HepG2 (cell line): ENCODE data around the gene ZNF318. TPM values are rescaled to one million over a fixed set of nuclear protein-coding genes. Genes with fewer than 3 reads are reported as not detected.
A peak's percentile ranks its signal among the peaks of the same experiment; 100 is the strongest.

Source experiments
- CC2D1A ChIP-seq: sonication (generic); formaldehyde crosslinking; IDR thresholded peaks from 2 replicates; pipeline ENCODE4 v1.8.1; 2023; ENCODE audit warnings: mild to moderate bottlenecking, missing genetic modification reagents
- KDM5B ChIP-seq: sonication (generic); formaldehyde crosslinking; IDR thresholded peaks from 2 replicates; pipeline ENCODE4 v1.4.0; 2020; ENCODE audit warnings: missing genetic modification reagents, mild to moderate bottlenecking, borderline replicate concordance
- RBM22 ChIP-seq: fragments of 200-400 bp; formaldehyde crosslinking; optimal IDR thresholded peaks from 2 replicates; pipeline ENCODE3; 2017; ENCODE audit warnings: mild to moderate bottlenecking, low read length, moderate library complexity
- ZBTB7A ChIP-seq: sonication (generic); formaldehyde crosslinking; IDR thresholded peaks from 2 replicates; pipeline ENCODE4 v1.8.0; 2022; ENCODE audit warnings: mild to moderate bottlenecking, missing genetic modification reagents
- ZKSCAN8 ChIP-seq: IDR thresholded peaks from 2 replicates; pipeline ENCODE4 v1.6.1; 2016; ENCODE audit warnings: borderline replicate concordance, missing genetic modification reagents, missing compliant biosample characterization
- ZNF20 ChIP-seq: sonication (generic); formaldehyde crosslinking; IDR thresholded peaks from 2 replicates; pipeline ENCODE4 v1.4.0; 2020; ENCODE audit warnings: mild to moderate bottlenecking, moderate library complexity, missing genetic modification reagents
- ZNF562 ChIP-seq: sonication (generic); formaldehyde crosslinking; IDR thresholded peaks from 2 replicates; pipeline ENCODE4 v1.8.0; 2022; ENCODE audit warnings: missing genetic modification reagents, borderline replicate concordance
- ZNF577 ChIP-seq: sonication (generic); formaldehyde crosslinking; IDR thresholded peaks from 2 replicates; pipeline ENCODE4 v1.4.0; 2020; ENCODE audit warnings: mild to moderate bottlenecking, low read depth, missing genetic modification reagents, borderline replicate concordance
- ZNF629 ChIP-seq: sonication (generic); formaldehyde crosslinking; conservative IDR thresholded peaks from 2 replicates; pipeline ENCODE4 v1.5.0; 2020; ENCODE audit warnings: missing genetic modification reagents
- ZNF652 ChIP-seq: IDR thresholded peaks from 2 replicates; pipeline ENCODE4 v1.6.1; 2016; ENCODE audit warnings: low read depth, borderline replicate concordance
- ZNF713 ChIP-seq: sonication (generic); formaldehyde crosslinking; IDR thresholded peaks from 2 replicates; pipeline ENCODE4 v1.4.0; 2020; ENCODE audit warnings: mild to moderate bottlenecking, missing genetic modification reagents
- ZNF724P ChIP-seq: sonication (generic); formaldehyde crosslinking; IDR thresholded peaks from 2 replicates; pipeline ENCODE4 v1.8.0; 2022; ENCODE audit warnings: missing genetic modification reagents, borderline replicate concordance
- ZNF781 ChIP-seq: sonication (generic); formaldehyde crosslinking; IDR thresholded peaks from 2 replicates; pipeline ENCODE4 v1.5.1; 2020; ENCODE audit warnings: borderline replicate concordance, mild to moderate bottlenecking, missing genetic modification reagents; ENCODE audit errors: not compliant biosample characterization
- ZSCAN21 ChIP-seq: sonication (generic); formaldehyde crosslinking; IDR thresholded peaks from 2 replicates; pipeline ENCODE4 v1.8.0; 2022; ENCODE audit warnings: mild to moderate bottlenecking, missing genetic modification reagents, moderate library complexity, borderline replicate concordance
- ZSCAN22 ChIP-seq: sonication (generic); formaldehyde crosslinking; IDR thresholded peaks from 2 replicates; pipeline ENCODE4 v1.4.0; 2020; ENCODE audit warnings: mild to moderate bottlenecking, missing genetic modification reagents
- ZSCAN31 ChIP-seq: sonication (generic); formaldehyde crosslinking; IDR thresholded peaks from 2 replicates; pipeline ENCODE4 v1.5.0; 2020; ENCODE audit warnings: low read depth, mild to moderate bottlenecking, missing genetic modification reagents
- polyA plus RNA-seq, 8 experiments: library from polyadenylated mRNA; depleted of rRNA in 3 of 8; stranded (reverse) in 7 of 8; unstranded in 1 of 8; fragments of >200 nt; fragmentation: Illumina TruSeq in 4 of 8; extraction: Trizol in 4 of 8; gene quantifications; 2 replicates each; pipeline versions ENCODE4 v1.2.1 to v1.2.3, GENCODE V29; 2011 to 2016; ENCODE audit warnings: low read depth in 4 of 8, missing spikeins in 1 of 8, mixed read lengths in 1 of 8; ENCODE audit not compliant: insufficient read depth in 1 of 8
- total RNA-seq, 5 experiments: library from RNA; depleted of rRNA; stranded (reverse); fragments of >200 nt; fragmentation: Illumina TruSeq; extraction: Trizol; gene quantifications; 2 replicates each; pipeline ENCODE4 v1.2.3, GENCODE V29; 2016; ENCODE audit warnings: low read depth in 1 of 5
- TF ChIP-seq, protein P1 (sequence below): IDR thresholded peaks from 2 replicates; pipeline ENCODE4 v1.6.1; 2012; ENCODE audit warnings: low read depth, low read length, improper control_type of control experiment
- TF ChIP-seq, protein P2 (sequence below): sonication (generic); formaldehyde crosslinking; IDR thresholded peaks from 2 replicates; pipeline ENCODE4 v1.4.0; 2020; ENCODE audit warnings: missing genetic modification reagents
- TF ChIP-seq, protein P3 (sequence below), 2 experiments: fragments of 450-650 bp in 1 of 2; sonication (generic) in 1 of 2; formaldehyde crosslinking; IDR thresholded peaks; 2 replicates each; pipeline versions ENCODE4 v1.5.0 to v1.8.0; 2020 to 2022; ENCODE audit warnings: mild to moderate bottlenecking in 1 of 2, missing genetic modification reagents in 1 of 2
- TF ChIP-seq, protein P4 (sequence below): sonication (generic); formaldehyde crosslinking; IDR thresholded peaks from 2 replicates; pipeline ENCODE4 v1.4.0; 2020; ENCODE audit warnings: missing genetic modification reagents, borderline replicate concordance

The ZNF318 gene
- total and polyA plus RNA-seq, 2 of the 13 experiments (the other 11 are each of a cell fraction or from before 2014, with no cell fraction given): 13.0 to 14.5 TPM

DNA sequence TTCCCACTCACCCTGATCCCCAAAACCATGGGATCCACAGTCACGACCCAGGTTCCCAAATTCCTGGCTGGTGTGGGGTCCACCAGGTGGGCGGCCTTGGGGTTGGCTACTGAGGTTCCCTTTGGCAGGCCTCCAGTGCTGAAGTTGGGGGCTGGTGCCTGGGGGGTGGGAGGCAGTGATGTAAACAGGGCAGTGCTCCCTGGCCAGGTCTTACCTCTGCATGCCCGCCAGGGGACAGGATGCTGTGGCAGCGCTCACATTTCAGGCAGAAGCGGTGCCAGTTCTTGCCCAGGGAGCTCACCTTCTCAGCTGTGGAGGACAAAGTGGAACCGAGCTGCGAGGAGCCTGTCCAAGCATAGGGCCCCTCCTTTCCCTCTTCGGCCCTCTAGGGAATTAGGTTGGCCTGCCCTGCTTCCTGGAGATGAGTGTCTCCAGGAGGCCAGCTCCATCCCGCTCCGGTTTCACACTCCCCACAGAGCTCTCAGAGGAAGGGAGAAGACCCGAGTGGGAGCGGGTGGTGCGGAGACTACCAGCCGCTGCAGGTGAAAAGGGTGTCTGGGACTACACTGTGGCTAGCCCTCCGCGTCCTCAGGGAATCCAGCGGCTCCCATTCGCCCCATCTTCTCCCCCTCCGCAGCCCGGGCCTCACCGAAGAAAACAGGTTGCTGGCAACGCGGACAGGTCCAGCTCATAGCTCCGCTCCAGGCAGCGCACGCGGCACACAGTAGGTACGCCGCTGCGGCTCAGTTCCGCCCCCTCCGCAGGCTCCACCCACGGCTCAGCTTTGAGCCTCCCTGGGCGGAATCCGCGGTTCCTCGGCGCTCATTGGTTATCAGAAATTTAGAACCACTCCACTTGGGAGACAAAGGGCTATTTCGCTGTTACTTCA lies 61.1 kb downstream of the ZNF318 start, which contains the start of gene CRIP3 (continued):
- TF ChIP-seq ZSCAN31 (CRISPR knock-in tag): peak; percentile 92
- TF ChIP-seq KDM5B (CRISPR knock-in tag): no peak; the same call in 1 of the 2 replicates
- TF ChIP-seq ZSCAN22 (CRISPR knock-in tag): no peak
- no peak for TF ChIP-seq CC2D1A (CRISPR knock-in tag)
- TF ChIP-seq ZNF562 (CRISPR knock-in tag): no peak
- TF ChIP-seq, protein P1, sequence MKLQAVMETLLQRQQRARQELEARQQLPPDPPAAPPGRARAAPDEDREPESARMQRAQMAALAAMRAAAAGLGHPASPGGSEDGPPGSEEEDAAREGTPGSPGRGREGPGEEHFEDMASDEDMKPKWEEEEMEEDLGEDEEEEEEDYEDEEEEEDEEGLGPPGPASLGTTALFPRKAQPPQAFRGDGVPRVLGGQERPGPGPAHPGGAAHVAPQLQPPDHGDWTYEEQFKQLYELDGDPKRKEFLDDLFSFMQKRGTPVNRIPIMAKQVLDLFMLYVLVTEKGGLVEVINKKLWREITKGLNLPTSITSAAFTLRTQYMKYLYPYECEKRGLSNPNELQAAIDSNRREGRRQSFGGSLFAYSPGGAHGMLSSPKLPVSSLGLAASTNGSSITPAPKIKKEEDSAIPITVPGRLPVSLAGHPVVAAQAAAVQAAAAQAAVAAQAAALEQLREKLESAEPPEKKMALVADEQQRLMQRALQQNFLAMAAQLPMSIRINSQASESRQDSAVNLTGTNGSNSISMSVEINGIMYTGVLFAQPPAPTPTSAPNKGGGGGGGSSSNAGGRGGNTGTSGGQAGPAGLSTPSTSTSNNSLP: no peak
- TF ChIP-seq ZNF781: no peak
- no peak for TF ChIP-seq ZNF652
- TF ChIP-seq ZBTB7A (CRISPR knock-in tag): no peak
- TF ChIP-seq, protein P2, sequence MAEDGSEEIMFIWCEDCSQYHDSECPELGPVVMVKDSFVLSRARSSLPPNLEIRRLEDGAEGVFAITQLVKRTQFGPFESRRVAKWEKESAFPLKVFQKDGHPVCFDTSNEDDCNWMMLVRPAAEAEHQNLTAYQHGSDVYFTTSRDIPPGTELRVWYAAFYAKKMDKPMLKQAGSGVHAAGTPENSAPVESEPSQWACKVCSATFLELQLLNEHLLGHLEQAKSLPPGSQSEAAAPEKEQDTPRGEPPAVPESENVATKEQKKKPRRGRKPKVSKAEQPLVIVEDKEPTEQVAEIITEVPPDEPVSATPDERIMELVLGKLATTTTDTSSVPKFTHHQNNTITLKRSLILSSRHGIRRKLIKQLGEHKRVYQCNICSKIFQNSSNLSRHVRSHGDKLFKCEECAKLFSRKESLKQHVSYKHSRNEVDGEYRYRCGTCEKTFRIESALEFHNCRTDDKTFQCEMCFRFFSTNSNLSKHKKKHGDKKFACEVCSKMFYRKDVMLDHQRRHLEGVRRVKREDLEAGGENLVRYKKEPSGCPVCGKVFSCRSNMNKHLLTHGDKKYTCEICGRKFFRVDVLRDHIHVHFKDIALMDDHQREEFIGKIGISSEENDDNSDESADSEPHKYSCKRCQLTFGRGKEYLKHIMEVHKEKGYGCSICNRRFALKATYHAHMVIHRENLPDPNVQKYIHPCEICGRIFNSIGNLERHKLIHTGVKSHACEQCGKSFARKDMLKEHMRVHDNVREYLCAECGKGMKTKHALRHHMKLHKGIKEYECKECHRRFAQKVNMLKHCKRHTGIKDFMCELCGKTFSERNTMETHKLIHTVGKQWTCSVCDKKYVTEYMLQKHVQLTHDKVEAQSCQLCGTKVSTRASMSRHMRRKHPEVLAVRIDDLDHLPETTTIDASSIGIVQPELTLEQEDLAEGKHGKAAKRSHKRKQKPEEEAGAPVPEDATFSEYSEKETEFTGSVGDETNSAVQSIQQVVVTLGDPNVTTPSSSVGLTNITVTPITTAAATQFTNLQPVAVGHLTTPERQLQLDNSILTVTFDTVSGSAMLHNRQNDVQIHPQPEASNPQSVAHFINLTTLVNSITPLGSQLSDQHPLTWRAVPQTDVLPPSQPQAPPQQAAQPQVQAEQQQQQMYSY (CRISPR knock-in tag): no peak
- TF ChIP-seq ZNF20: no peak
- TF ChIP-seq, protein P3, sequence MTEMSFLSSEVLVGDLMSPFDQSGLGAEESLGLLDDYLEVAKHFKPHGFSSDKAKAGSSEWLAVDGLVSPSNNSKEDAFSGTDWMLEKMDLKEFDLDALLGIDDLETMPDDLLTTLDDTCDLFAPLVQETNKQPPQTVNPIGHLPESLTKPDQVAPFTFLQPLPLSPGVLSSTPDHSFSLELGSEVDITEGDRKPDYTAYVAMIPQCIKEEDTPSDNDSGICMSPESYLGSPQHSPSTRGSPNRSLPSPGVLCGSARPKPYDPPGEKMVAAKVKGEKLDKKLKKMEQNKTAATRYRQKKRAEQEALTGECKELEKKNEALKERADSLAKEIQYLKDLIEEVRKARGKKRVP (CRISPR knock-in tag; IDR thresholded peaks at IDR 0.05): no peak
- 0 out of 2 replicates have a peak, but pooled peaks have one; percentile 8 for TF ChIP-seq ZSCAN21 (CRISPR knock-in tag)
- TF ChIP-seq, protein P4, sequence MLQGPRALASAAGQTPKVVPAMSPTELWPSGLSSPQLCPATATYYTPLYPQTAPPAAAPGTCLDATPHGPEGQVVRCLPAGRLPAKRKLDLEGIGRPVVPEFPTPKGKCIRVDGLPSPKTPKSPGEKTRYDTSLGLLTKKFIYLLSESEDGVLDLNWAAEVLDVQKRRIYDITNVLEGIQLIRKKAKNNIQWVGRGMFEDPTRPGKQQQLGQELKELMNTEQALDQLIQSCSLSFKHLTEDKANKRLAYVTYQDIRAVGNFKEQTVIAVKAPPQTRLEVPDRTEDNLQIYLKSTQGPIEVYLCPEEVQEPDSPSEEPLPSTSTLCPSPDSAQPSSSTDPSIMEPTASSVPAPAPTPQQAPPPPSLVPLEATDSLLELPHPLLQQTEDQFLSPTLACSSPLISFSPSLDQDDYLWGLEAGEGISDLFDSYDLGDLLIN: no peak
- TF ChIP-seq RBM22: no peak
- TF ChIP-seq ZNF629 (CRISPR knock-in tag): no peak
- TF ChIP-seq ZNF713 (CRISPR knock-in tag): no peak
- no peak for TF ChIP-seq ZKSCAN8
- no peak for TF ChIP-seq ZNF577
- peak; percentile 54; the same call in 1 of the 2 replicates for TF ChIP-seq ZNF724P (CRISPR knock-in tag)
